PC-9 (cell line): Measurements from ENCODE around the gene DLG1. TPM values are rescaled to one million over a fixed set of nuclear protein-coding genes. Genes with fewer than 3 reads are reported as not detected.
A peak's percentile ranks its signal among the peaks of the same experiment; 100 is the strongest.

Source experiments
- BruUV-seq: library from RNA; stranded (reverse); fragments of 400-500 nt; replicated peaks from 2 replicates; lab custom pipeline; 2021; lab: Mats Ljungman, UMichigan
- CTCF ChIA-PET: fragments of 300-600 bp; sonication (Branson Sonifier 250); formaldehyde crosslinking; loops from one replicate; lab custom pipeline; 2022; ENCODE audit warnings: antibody characterized with exemption; lab: Charles Lee
- POLR2A ChIA-PET: fragments of 300-600 bp; sonication (Branson Sonifier 250); formaldehyde crosslinking; loops from one replicate; lab custom pipeline; 2022; ENCODE audit warnings: antibody characterized with exemption; ENCODE audit not compliant: unreplicated experiment; lab: Charles Lee
- DNase-seq, 2 experiments: peaks; one replicate each; pipeline versions ENCODE4 v3.0.0 to v3.0.0-alpha.2; 2015 to 2022; ENCODE audit warnings: mixed read lengths in 1 of 2
- H2AFZ ChIP-seq: fragments of 200-600 bp; sonication (generic); 2 replicates; pipeline ENCODE4 v1.8.1; 2017; ENCODE audit warnings: antibody characterized with exemption
- H3F3A ChIP-seq: fragments of 200-600 bp; sonication (generic); 2 replicates; pipeline ENCODE4 v1.8.1; 2017; ENCODE audit warnings: antibody characterized with exemption, mild to moderate bottlenecking, low read depth; ENCODE audit not compliant: insufficient read depth
- H3K27ac ChIP-seq: fragments of 200-600 bp; sonication (generic); 2 replicates; pipeline ENCODE4 v1.6.1; 2016; ENCODE audit warnings: mixed run types
- H3K27me3 ChIP-seq: fragments of 200-600 bp; sonication (generic); 2 replicates; pipeline ENCODE4 v1.6.1; 2016; ENCODE audit warnings: low read depth, mixed run types; ENCODE audit not compliant: insufficient read depth
- H3K36me3 ChIP-seq: fragments of 200-600 bp; sonication (generic); 2 replicates; pipeline ENCODE4 v1.6.1; 2016; ENCODE audit warnings: low read depth, mixed run types
- H3K4me1 ChIP-seq: fragments of 200-600 bp; sonication (generic); replicated peaks from 2 replicates; pipeline ENCODE4 v1.6.1; 2016; ENCODE audit warnings: mixed run types; ENCODE audit not compliant: insufficient read depth
- H3K4me2 ChIP-seq: fragments of 200-600 bp; sonication (generic); 2 replicates; pipeline ENCODE4 v1.6.1; 2017; ENCODE audit warnings: mixed run types
- H3K4me3 ChIP-seq: fragments of 200-600 bp; sonication (generic); 2 replicates; pipeline ENCODE4 v1.6.1; 2016; ENCODE audit warnings: mixed run types
- H3K79me2 ChIP-seq: fragments of 200-600 bp; sonication (generic); 2 replicates; pipeline ENCODE4 v1.6.1; 2017; ENCODE audit warnings: low read depth, mixed run types
- H3K9me2 ChIP-seq: fragments of 200-600 bp; sonication (generic); 2 replicates; pipeline ENCODE4 v1.8.1; 2017; ENCODE audit warnings: mild to moderate bottlenecking; ENCODE audit not compliant: insufficient read depth
- H3K9me3 ChIP-seq: fragments of 200-600 bp; sonication (generic); 2 replicates; pipeline ENCODE4 v1.8.1; 2016; ENCODE audit warnings: low read depth; ENCODE audit not compliant: insufficient read depth
- H4K20me1 ChIP-seq: fragments of 200-600 bp; sonication (generic); 2 replicates; pipeline ENCODE4 v1.8.1; 2017; ENCODE audit not compliant: insufficient read depth
- CTCF ChIP-seq: fragments of 200-600 bp; sonication (generic); conservative IDR thresholded peaks from 2 replicates; pipeline ENCODE4 v1.6.1; 2017; ENCODE audit warnings: mixed run types, antibody characterized with exemption, mild to moderate bottlenecking, moderate library complexity
- EZH2 ChIP-seq: fragments of 200-600 bp; sonication (generic); IDR thresholded peaks from 2 replicates; pipeline ENCODE4 v1.8.0; 2017; ENCODE audit warnings: antibody characterized with exemption, low read depth
- intact Hi-C: fragments of 100-400 bp; cut with micrococcal nuclease; formaldehyde crosslinking; loops from one replicate; pipeline ENCODE4 v1.10.0; 2022; ENCODE audit not compliant: unreplicated experiment
- total RNA-seq: library from RNA; stranded (reverse); gene quantifications from 2 replicates; pipeline ENCODE4 v1.2.3, GENCODE V29; 2021

Gene DLG1
- total RNA-seq, 1 experiment from 2014 or later = 201 TPM

GRCh38 chr3:197260491-197261163, 37.8 kb downstream of the DLG1 start:
- Histone ChIP-seq H3K27ac (no peak overlapping the region), H3K4me1 (0 out of 2 replicates have a peak, but pooled peaks cover 8% of the 10 kb centered on the region), H3K4me2 (no peak overlapping the region), H4K20me1 (peaks cover 82% of the 10 kb centered on the region), H3K36me3 (peaks cover 13% of the 10 kb centered on the region), H3K4me3 (no peak overlapping the region), H3F3A (peaks cover 49% of the 10 kb centered on the region), H3K9me3 (no peaks in the 10 kb centered on the region), H3K9me2 (no peaks in the 10 kb centered on the region), H2AFZ (no peak overlapping the region), H3K27me3 (no peaks in the 10 kb centered on the region), H3K79me2 (peaks cover 98% of the 10 kb centered on the region)
- no peak for DNase-seq
- BruUV-seq = no TSS peak
- ChIA-PET POLR2A (no interaction called here), CTCF (interaction anchor here (0.6 to 0.7 kb wide), 2 partner anchors 28 to 193 kb away, joined by 3 to 11 read pairs; no protein-coding TSS in a partner anchor)
- TF ChIP-seq CTCF = no peak
- intact Hi-C loops = no loop called here

GRCh38 chr3:197259096-197259495, 39.3 kb downstream of the DLG1 start:
- Histone ChIP-seq H3K27ac (peak overlapping the region; percentile 4; the same call in 1 of the 2 replicates), H3K4me1 (0 out of 2 replicates have a peak, but pooled peaks cover 8% of the 10 kb centered on the region), H3K27me3 (no peaks in the 10 kb centered on the region), H3K36me3 (peaks cover 17% of the 10 kb centered on the region), H3F3A (peaks cover 56% of the 10 kb centered on the region), H3K79me2 (peaks cover 98% of the 10 kb centered on the region), H3K9me2 (no peaks in the 10 kb centered on the region), H2AFZ (no peak overlapping the region), H3K9me3 (no peaks in the 10 kb centered on the region), H4K20me1 (peaks cover 81% of the 10 kb centered on the region), H3K4me2 (no peak overlapping the region), H3K4me3 (no peak overlapping the region)
- CTCF ChIA-PET = no interaction called here
- no TSS peak for BruUV-seq
- intact Hi-C loops = no loop called here
- POLR2A ChIA-PET = no interaction called here
- no peak for TF ChIP-seq CTCF
- TF ChIP-seq EZH2 = no peak
- DNase-seq = no peak

GRCh38 chr3:197258168-197258755, 40.1 kb downstream of the DLG1 start:
- no TSS peak for BruUV-seq
- H3K9me3 ChIP-seq = no peaks in the 10 kb centered on the region
- H2AFZ ChIP-seq = no peak overlapping the region
- 0 out of 2 replicates have a peak, but pooled peaks cover 8% of the 10 kb centered on the region for H3K4me1 ChIP-seq
- peaks cover 21% of the 10 kb centered on the region for H3K36me3 ChIP-seq
- no peaks in the 10 kb centered on the region for H3K27me3 ChIP-seq
- no peak overlapping the region for H3K4me2 ChIP-seq
- POLR2A ChIA-PET = no interaction called here
- DNase-seq = no peak
- peaks cover 82% of the 10 kb centered on the region for H4K20me1 ChIP-seq
- TF ChIP-seq CTCF (no peak), EZH2 (no peak)
- H3K4me3 ChIP-seq = no peak overlapping the region
- intact Hi-C loops = no loop called here
- peak overlapping the region; percentile 53 for H3K27ac ChIP-seq
- H3K79me2 ChIP-seq = peaks cover 98% of the 10 kb centered on the region
- CTCF ChIA-PET = interaction anchor here (0.5 to 1.8 kb wide), 4 partner anchors 10 to 221 kb away, joined by 3 to 12 read pairs (median 8); no protein-coding TSS in a partner anchor
- no peaks in the 10 kb centered on the region for H3K9me2 ChIP-seq
- peaks cover 64% of the 10 kb centered on the region for H3F3A ChIP-seq
